ENCODE results near the gene PLPP1. TPM values are rescaled to one million over a fixed set of nuclear protein-coding genes. Genes with fewer than 3 reads are reported as not detected.
A peak's percentile ranks its signal among the peaks of the same experiment; 100 is the strongest.

Gene PLPP1
- total and polyA plus RNA-seq, 5 experiments from 2014 or later: 7.0 to 23.3 (median 11.7) TPM

GRCh38 chr5:55569513-55569865 lies 34.7 kb upstream of the PLPP1 start:
- DNase-seq (no peak), ATAC-seq (no peak)
- Mint-ChIP-seq H3K9me3 (no peaks in the 10 kb centered on the region), H3K36me3 (no peaks in the 10 kb centered on the region), H3K4me3 (no peak overlapping the region), H3K4me1 (peaks cover 2 to 9% (median 8%) of the 10 kb centered on the region in 4 donors), H3K27me3 (no peaks in the 10 kb centered on the region), H3K27ac (no peak overlapping the region)
- POLR2A ChIA-PET: no interaction called here

- DNase-seq (no peak), ATAC-seq (no peak)
- H3K9me3 Mint-ChIP-seq: no peaks in the 10 kb centered on the region
- no peak overlapping the region for H3K4me3 Mint-ChIP-seq
- H3K27ac Mint-ChIP-seq: no peak overlapping the region
- peaks cover 2 to 9% (median 8%) of the 10 kb centered on the region in 4 donors for H3K4me1 Mint-ChIP-seq
- no peaks in the 10 kb centered on the region for H3K36me3 Mint-ChIP-seq
- no peaks in the 10 kb centered on the region for H3K27me3 Mint-ChIP-seq
- POLR2A ChIA-PET: no interaction called here
Measured at GRCh38 chr5:55568654-55569512, 34.1 kb upstream of the PLPP1 start.

- Mint-ChIP-seq H3K27me3 (no peaks in the 10 kb centered on the region), H3K4me3 (no peak overlapping the region), H3K9me3 (no peaks in the 10 kb centered on the region), H3K4me1 (peaks cover 0 to 5% (median 1%) of the 10 kb centered on the region in 4 donors), H3K36me3 (no peaks in the 10 kb centered on the region), H3K27ac (no peak overlapping the region)
- ATAC-seq (no peak), DNase-seq (no peak)
- POLR2A ChIA-PET: no interaction called here
Measured at GRCh38 chr5:55564721-55565120, 30.0 kb upstream of the PLPP1 start.

- POLR2A ChIA-PET: no interaction called here
- no peak overlapping the region for H3K27ac Mint-ChIP-seq
- H3K27me3 Mint-ChIP-seq: no peaks in the 10 kb centered on the region
Measured at GRCh38 chr5:55558484-55558883, 23.7 kb upstream of the PLPP1 start.

GRCh38 chr5:55557123-55557522 lies 22.4 kb upstream of the PLPP1 start:
- peaks cover 0 to 1% (median 0%) of the 10 kb centered on the region in 5 donors for H3K27me3 Mint-ChIP-seq
- POLR2A ChIA-PET: no interaction called here

More at GRCh38 chr5:55558484-55558883, 23.7 kb upstream of the PLPP1 start:
- no peaks in the 10 kb centered on the region for H3K9me3 Mint-ChIP-seq
- ATAC-seq (no peak), DNase-seq (no peak)
- no peaks in the 10 kb centered on the region for H3K4me1 Mint-ChIP-seq
- H3K4me3 Mint-ChIP-seq: no peak overlapping the region
- H3K36me3 Mint-ChIP-seq: no peaks in the 10 kb centered on the region

GRCh38 chr5:55554585-55555202 lies 19.9 kb upstream of the PLPP1 start:
- no peaks in the 10 kb centered on the region for H3K9me3 Mint-ChIP-seq
- POLR2A ChIA-PET: no interaction called here

More at GRCh38 chr5:55557123-55557522, 22.4 kb upstream of the PLPP1 start:
- Mint-ChIP-seq H3K4me3 (no peak overlapping the region), H3K9me3 (no peaks in the 10 kb centered on the region), H3K4me1 (no peaks in the 10 kb centered on the region), H3K36me3 (no peaks in the 10 kb centered on the region), H3K27ac (no peak overlapping the region)
- ATAC-seq (no peak), DNase-seq (no peak)

GRCh38 chr5:55551904-55552303 lies 17.1 kb upstream of the PLPP1 start:
- H3K36me3 Mint-ChIP-seq: no peaks in the 10 kb centered on the region
- DNase-seq (no peak), ATAC-seq (no peak)
- POLR2A ChIA-PET: no interaction called here
- no peak overlapping the region for H3K27ac Mint-ChIP-seq
- no peaks in the 10 kb centered on the region for H3K9me3 Mint-ChIP-seq
- peaks cover 0 to 4% (median 1%) of the 10 kb centered on the region in 5 donors for H3K27me3 Mint-ChIP-seq
- H3K4me1 Mint-ChIP-seq: peaks cover 0 to 15% (median 4%) of the 10 kb centered on the region in 4 donors
- H3K4me3 Mint-ChIP-seq: no peak overlapping the region

More at GRCh38 chr5:55554585-55555202, 19.9 kb upstream of the PLPP1 start:
- DNase-seq: no peak
- no peaks in the 10 kb centered on the region for H3K36me3 Mint-ChIP-seq
- no peak for ATAC-seq
- peaks cover 0 to 2% (median 0%) of the 10 kb centered on the region in 5 donors for H3K27me3 Mint-ChIP-seq
- peaks cover 0 to 8% (median under 1%) of the 10 kb centered on the region in 4 donors for H3K4me1 Mint-ChIP-seq
- no peak overlapping the region for H3K27ac Mint-ChIP-seq
- H3K4me3 Mint-ChIP-seq: no peak overlapping the region

- no peak for DNase-seq
- Mint-ChIP-seq H3K4me1 (peaks cover 0 to 15% (median 4%) of the 10 kb centered on the region in 4 donors), H3K27me3 (peaks cover 0 to 5% (median 1%) of the 10 kb centered on the region in 5 donors), H3K9me3 (no peaks in the 10 kb centered on the region), H3K4me3 (no peak overlapping the region), H3K27ac (peak overlapping the region in 1 of 10 donors; percentile 47), H3K36me3 (no peaks in the 10 kb centered on the region)
- no peak for ATAC-seq
- POLR2A ChIA-PET: no interaction called here
Measured at GRCh38 chr5:55551358-55551757, 16.6 kb upstream of the PLPP1 start.

GRCh38 chr5:55547781-55548180 lies 13.0 kb upstream of the PLPP1 start:
- Mint-ChIP-seq H3K4me1 (peaks cover 0 to 15% (median 5%) of the 10 kb centered on the region in 4 donors), H3K27ac (peak overlapping the region in 2 of 10 donors; percentile 28 to 62), H3K9me3 (no peaks in the 10 kb centered on the region), H3K27me3 (peaks cover 0 to 5% (median 0%) of the 10 kb centered on the region in 5 donors), H3K36me3 (no peaks in the 10 kb centered on the region), H3K4me3 (no peak overlapping the region)
- ATAC-seq (no peak), DNase-seq (no peak)
- POLR2A ChIA-PET: no interaction called here

- peaks cover 0 to 5% (median 0%) of the 10 kb centered on the region in 5 donors for H3K27me3 Mint-ChIP-seq
- ATAC-seq: no peak
- H3K36me3 Mint-ChIP-seq: no peaks in the 10 kb centered on the region
- DNase-seq: no peak
- H3K9me3 Mint-ChIP-seq: no peaks in the 10 kb centered on the region
- H3K27ac Mint-ChIP-seq: no peak overlapping the region
- POLR2A ChIA-PET: no interaction called here
- H3K4me1 Mint-ChIP-seq: peaks cover under 1 to 16% (median 5%) of the 10 kb centered on the region in 4 donors
- no peak overlapping the region for H3K4me3 Mint-ChIP-seq
Measured at GRCh38 chr5:55546947-55547346, 12.2 kb upstream of the PLPP1 start.

GRCh38 chr5:55544341-55544740 lies 9.6 kb upstream of the PLPP1 start:
- Mint-ChIP-seq H3K4me1 (peaks cover 16 to 32% (median 25%) of the 10 kb centered on the region in 4 donors), H3K27ac (no peak overlapping the region)
- POLR2A ChIA-PET: interaction anchor here (1.6 kb wide), 1 partner anchor 10 kb away, joined by 5 read pairs; the partner anchor contains the start of gene PLPP1

GRCh38 chr5:55541056-55541635 lies 6.4 kb upstream of the PLPP1 start:
- peak overlapping the region; percentile 8 to 85 (median 72) for H3K27ac Mint-ChIP-seq
- DNase-seq (peak in 3 of 10 donors; percentile 15 to 46 (median 39)), ATAC-seq (peak; percentile 67 to 72)
- no peaks in the 10 kb centered on the region for H3K27me3 Mint-ChIP-seq
- peaks cover 18 to 36% (median 32%) of the 10 kb centered on the region in 4 donors for H3K4me1 Mint-ChIP-seq
- peak overlapping the region in 9 of 10 donors; percentile 14 to 66 (median 44) for H3K4me3 Mint-ChIP-seq
- H3K9me3 Mint-ChIP-seq: no peaks in the 10 kb centered on the region
- POLR2A ChIA-PET: no interaction called here
- H3K36me3 Mint-ChIP-seq: no peaks in the 10 kb centered on the region

More at GRCh38 chr5:55544341-55544740, 9.6 kb upstream of the PLPP1 start:
- Mint-ChIP-seq H3K4me3 (no peak overlapping the region), H3K27me3 (peaks cover 0 to 3% (median 0%) of the 10 kb centered on the region in 5 donors), H3K9me3 (no peaks in the 10 kb centered on the region), H3K36me3 (no peaks in the 10 kb centered on the region)
- ATAC-seq: no peak
- DNase-seq: no peak

GRCh38 chr5:55540525-55540924 lies 5.8 kb upstream of the PLPP1 start:
- Mint-ChIP-seq H3K27me3 (no peaks in the 10 kb centered on the region), H3K4me1 (peaks cover 18 to 39% (median 35%) of the 10 kb centered on the region in 4 donors), H3K27ac (peak overlapping the region in 9 of 10 donors; percentile 8 to 85 (median 71)), H3K4me3 (peak overlapping the region in 7 of 10 donors; percentile 14 to 48 (median 30)), H3K36me3 (no peaks in the 10 kb centered on the region), H3K9me3 (no peaks in the 10 kb centered on the region)
- POLR2A ChIA-PET: no interaction called here
- ATAC-seq: peak in 1 of 2 donors; percentile 6
- DNase-seq: no peak

All from naive thymus-derived CD8-positive, alpha-beta T cell (primary cell).